Caki2 (cell line): ENCODE results near the gene DTWD2. TPM values are rescaled to one million over a fixed set of nuclear protein-coding genes. Genes with fewer than 3 reads are reported as not detected.

ENCODE experiments used
- DNase-seq: peaks from one replicate; pipeline ENCODE4 v3.0.0-alpha.2; 2015; ENCODE audit warnings: low read depth
- in situ Hi-C: cut with HindIII; loops from 2 replicates; pipeline ENCODE4 v1.10.0; 2016; ENCODE audit warnings: low sequenced_read_pairs, low pct_unique_long_range_greater_than_20kb, mixed read lengths
- total RNA-seq: library from RNA; depleted of rRNA; stranded (reverse); fragments of >200 nt; shearing (Covaris generic); gene quantifications from 2 replicates; pipeline ENCODE4 v1.2.3, GENCODE V29; 2014; ENCODE audit warnings: low replicate concordance; rRNA removed

Gene DTWD2
- total RNA-seq, 1 experiment from 2014 or later, result 6.1 TPM

DNA sequence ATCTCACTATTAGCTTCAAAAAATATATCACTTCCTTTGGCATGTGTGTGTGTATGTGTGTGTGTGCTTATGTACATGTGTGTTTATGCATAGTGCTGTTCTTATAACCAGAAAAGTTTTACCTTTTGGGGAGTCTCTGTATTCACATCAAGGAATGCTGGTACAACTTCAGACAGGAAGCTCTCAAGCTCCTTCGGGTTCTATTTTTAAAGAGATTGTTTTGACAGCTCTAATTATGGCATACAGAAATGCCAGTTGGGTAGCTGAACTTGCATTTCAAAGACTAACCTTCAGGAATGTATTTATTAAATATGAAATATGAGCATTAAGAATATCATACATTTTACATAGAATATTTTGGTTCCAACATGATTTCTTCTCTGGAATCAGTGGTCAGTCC, 163.1 kb downstream of the DTWD2 start:
- in situ Hi-C loops, result no loop called here
- no peak for DNase-seq

DNA sequence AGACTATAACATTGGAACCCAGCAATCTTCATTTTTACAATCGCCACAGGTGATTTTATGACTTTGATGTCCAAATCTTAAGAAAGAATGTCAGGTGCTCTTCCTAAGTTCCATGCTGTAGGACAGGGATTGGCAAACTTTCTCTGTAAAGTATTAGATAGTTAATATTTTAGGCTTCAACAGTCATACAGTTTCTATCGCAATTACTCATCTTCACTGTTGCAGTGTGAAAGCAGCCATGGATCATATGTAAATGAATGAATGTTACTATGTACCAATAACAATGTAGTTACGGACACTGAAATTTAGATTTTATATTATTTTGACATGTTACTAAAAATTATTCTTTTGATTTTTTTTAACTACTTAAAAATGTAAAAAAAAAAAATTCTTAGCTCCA, 169.7 kb downstream of the DTWD2 start:
- in situ Hi-C loops, result no loop called here
- DNase-seq, result no peak

DNA sequence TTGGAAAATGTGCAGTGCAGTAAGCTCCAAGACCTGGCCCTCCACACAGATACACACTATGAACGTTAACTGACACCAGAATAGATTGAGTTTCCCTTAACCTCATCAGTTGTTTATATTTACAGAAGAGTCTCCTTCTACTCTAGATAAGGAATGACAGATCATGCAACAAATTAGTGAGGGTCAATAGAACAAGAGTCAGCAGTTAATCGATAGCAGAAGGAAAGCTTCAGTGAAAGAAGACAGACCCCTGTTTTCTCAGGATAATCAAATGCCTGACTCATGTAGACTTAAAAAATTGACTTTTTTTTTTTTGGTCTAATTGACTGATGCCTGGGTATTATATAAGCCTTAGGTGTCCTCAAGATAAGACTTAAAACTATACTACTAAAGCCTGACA, 179.9 kb downstream of the DTWD2 start:
- DNase-seq, result no peak

DNA sequence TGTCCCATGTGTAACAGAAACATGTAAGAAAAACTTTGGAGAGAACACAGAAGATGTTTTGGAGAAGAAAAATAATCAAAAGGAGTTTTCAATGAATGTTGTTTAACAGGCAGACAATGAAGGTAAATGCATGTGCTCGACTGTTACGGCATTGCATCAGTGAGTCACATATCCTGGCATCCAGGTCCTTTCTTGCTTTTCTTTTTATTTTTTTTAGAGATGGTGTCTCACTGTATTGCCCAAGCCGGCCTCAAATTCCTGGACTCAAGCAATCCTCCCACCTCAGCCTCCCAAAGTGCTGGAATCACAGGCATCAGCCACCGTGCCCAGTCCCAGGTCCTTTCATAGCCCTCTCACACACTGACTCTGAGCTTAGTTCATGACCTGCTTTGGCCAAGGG, 181.8 kb downstream of the DTWD2 start:
- in situ Hi-C loops, result no loop called here
- no peak for DNase-seq

More for the DNA sequence above, 179.9 kb downstream of the DTWD2 start:
- in situ Hi-C loops, result no loop called here

DNA sequence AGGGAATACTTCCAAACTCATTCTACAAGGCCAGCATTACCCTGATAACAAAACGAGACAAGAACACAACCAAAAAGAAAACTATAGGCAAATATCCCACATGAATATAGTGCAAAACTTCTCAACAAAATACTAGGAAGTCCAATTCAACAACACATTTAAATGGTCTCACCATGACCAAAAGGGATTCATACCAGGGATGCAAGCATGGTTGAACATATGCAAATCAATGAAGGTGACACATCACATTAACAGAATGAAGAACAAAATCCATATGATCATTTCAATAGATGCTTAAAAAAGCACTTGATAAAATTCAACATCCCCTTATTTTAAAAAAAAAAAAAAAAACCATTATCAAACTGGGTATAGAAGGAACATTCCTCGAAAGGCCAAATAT, 186.0 kb downstream of the DTWD2 start:
- no peak for DNase-seq
- in situ Hi-C loops, result no loop called here

DNA sequence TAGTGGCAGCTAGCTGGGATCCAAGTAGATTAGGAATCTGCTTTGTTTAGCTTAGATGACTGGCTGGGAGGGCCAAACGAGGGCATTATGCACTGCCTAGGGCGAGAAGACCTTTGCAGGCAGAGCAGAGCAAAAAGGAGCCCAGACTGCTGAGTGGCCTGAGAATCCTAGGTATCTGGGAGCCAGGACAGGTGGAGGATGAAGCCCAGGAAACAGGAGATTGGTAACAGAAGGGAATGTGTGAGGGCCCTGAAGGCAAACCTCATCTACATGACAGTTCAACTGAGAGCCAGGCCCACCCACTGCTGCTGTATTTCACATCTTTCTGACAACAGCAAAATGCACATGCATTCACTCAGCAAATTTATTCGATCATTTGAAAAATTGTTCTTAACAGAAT, 192.3 kb downstream of the DTWD2 start:
- in situ Hi-C loops, result no loop called here
- no peak for DNase-seq

DNA sequence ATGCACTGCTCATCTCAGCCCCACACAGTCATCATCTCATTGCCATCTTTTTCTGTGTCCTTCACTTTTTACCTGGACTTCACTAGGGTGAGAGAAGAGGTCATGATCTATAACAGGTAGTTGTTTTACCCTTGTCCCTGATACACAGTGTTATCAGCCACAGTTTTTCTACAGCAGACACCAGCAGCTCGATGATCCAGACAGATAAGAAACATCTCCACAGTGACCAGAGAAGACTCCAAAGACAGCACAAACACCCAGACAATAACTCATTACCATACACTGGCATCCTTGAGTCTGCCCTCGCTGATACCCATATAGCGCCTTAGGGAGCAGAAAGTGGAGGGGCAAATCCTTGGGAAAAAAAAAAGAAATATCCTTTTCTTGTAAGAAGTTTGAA, 194.1 kb downstream of the DTWD2 start:
- in situ Hi-C loops, result no loop called here
- DNase-seq, result no peak

DNA sequence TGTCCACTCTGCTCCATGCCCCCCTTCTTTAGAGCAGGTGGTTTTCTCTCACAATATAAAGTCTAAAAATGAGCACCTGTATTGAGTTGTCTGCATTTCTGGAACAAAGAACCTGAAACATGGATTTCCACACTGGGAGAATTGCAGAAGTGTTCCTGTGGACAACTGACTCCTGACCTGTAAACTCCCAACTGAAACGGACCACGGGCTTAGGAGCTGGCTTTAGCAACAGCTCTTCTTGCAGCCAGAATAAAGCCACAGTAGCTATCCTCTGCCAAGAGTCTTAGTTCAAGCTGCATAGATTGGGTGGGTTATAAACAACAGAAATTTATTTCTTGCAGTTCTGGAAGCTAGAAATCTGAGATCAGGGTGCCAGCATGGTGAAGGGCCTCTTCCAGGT, 194.7 kb downstream of the DTWD2 start:
- in situ Hi-C loops, result no loop called here
- DNase-seq, result no peak

DNA sequence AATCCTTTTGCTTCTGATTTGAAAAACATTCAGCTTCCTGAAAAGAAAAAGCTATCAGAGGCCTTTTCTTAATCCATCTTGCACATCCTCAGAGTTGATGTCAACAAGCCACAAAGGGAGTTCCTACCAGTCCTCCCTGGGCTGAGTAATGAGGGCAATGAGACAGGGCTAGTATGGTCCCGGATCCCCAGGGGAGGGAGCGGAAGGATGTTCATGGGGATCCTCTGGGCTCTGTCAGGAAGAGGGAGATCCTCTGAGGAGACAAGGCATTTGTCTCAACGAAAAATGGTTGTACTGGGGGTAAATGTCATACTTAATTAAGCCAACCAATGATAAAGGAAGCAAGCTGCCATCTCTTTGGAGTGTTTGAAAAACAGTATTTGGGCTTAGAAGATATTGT, 195.3 kb downstream of the DTWD2 start:
- DNase-seq, result no peak

DNA sequence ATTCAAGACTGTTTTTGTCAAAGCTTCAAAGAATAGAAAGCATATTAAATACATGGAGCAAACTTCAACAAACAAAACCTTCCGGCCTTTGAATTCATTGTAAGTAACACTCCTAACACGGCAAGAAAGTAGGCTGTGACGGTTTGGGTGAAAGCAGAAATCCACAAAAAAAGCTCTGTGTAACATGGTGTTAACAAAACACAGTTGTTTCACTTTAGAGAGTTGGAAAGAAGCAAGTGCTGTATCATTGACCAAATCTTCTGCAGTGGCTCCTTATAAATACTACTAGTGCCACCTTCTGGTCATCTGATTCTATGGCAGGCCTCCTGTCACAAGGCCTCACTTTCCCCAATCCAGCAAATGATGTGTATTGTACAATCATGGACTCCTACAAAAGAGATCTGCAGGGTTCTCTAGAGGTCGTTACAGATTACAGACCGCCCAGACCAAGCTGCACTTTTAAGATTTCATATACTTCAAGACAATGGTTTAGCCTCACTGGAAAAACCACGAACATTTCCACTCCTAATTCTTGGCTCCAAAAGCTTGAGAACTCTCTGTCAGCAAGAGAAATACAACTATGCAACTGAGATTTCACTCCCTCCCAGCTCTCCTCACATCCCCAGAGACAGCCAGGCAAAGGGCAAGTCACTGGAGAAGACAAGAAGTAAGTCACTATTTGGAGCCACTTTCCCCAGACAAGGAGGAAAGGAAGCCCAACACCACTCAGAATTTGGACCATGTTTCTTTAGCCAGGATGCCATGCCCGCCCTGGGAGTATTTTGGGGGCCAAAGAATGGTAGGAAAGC, 196.2 kb downstream of the DTWD2 start:
- in situ Hi-C loops, result no loop called here
- peak; percentile 49 for DNase-seq

More for the DNA sequence above, 195.3 kb downstream of the DTWD2 start:
- in situ Hi-C loops, result no loop called here

DNA sequence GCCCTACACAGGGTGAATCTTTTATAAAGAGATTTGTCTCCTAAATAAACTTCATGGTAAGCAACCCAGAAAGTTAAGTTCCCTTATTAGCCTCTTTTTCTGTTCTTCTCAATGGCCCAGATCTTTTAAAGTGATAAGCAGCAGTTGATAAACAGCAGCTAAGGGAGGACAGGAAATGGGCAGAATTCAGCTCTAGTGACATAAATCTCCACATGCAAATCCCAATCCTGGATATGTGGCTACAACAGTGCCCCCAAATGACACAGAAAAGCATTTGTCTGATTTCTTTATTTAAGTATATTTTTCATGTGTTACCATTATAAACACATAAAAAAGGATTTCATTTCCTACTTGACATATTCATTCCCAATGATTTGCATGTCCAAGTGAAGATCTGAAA, 199.0 kb downstream of the DTWD2 start:
- no peak for DNase-seq
- in situ Hi-C loops, result no loop called here

DNA sequence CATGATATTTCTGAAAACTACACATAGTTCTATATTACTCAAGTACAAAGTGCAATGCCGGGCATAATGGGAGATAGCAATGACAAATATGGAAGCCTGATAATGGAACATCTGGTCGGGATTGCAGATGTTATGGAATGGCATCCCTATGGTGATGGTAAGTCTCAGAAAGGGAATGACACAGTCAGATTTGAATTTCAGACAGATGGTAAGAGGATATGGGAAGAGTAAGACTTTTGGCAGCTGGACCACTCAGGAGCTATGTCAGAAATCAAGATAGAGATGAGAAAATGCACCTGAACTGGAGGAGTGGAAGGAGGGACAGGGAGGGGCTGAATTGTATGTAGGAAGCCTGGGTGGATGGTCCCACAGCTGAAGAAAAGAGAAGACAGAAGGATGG, 200.0 kb downstream of the DTWD2 start:
- DNase-seq, result no peak
- in situ Hi-C loops, result no loop called here

Other genes starting within 250 kb of the DTWD2 start
- gene DMXL1, start 82.5 kb upstream of the DTWD2 start, total RNA-seq, result 7.4 and 15.7 TPM in 2 replicates